ENCODE results near the gene EML4. TPM values are rescaled to one million over a fixed set of nuclear protein-coding genes. Genes with fewer than 3 reads are reported as not detected.

EML4 gene
- total and polyA plus RNA-seq, 10 of the 15 experiments (the other 5 are each of a cell fraction or from before 2014, with no cell fraction given) = 23.1 to 91.3 (median 77.4) TPM

DNA sequence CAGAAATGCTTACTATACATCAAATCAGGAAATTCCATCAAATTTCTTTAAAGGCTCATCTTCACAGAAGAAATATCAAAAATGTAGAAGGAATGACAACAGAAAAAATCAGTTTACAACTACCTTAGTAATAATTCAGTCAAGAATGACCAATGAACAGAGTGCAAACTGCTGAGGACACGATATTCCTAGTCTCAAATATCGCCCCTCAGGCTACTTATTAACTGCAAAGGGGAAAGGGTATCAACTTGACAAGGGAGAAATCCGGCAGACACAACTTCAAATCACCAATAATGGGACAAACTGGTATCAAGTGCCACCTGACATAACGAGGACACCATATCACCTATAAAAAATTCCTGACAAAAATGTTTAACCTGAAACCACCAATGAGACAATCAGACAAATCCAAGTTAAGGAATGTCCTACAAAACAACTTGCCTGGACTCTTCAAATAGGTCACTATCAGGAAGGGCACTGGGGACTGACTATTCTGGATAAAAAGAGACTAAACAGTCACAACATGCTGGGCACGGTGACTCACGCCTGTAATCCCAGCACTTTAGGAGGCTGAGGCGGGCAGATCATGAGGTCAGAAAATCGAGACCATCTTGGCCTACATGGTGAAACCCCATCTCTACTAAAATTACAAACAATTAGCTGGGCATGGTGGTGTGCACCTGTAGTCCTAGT lies 179.1 kb downstream of the EML4 start:
- ChIA-PET POLR2A (no interaction called here), SMC1A (ENCODE audit: uncharacterized antibody, unreplicated experiment) (no interaction called here), RAD21 (ENCODE audit: unreplicated experiment) (no interaction called here), CTCF (no interaction called here)
- Histone ChIP-seq H2AFZ (ENCODE audit: control insufficient read depth, low read depth, low read length) (no peak overlapping the region), H3K36me3 (ENCODE audit: control insufficient read depth in 2 of 2, insufficient read depth in 2 of 2, low read length in 1 of 2) (peaks cover 2 to 15% of the 10 kb centered on the region in 2 experiments), H3K27me3 (replicated peaks in 1 of 2; ENCODE audit: control insufficient read depth in 2 of 2, insufficient read depth in 2 of 2, low read length in 1 of 2) (no peaks in the 10 kb centered on the region), H3K4me2 (ENCODE audit: control insufficient read depth, insufficient read depth) (no peak overlapping the region), H4K20me1 (ENCODE audit: control insufficient read depth, insufficient read depth) (no peaks in the 10 kb centered on the region), H3K27ac (ENCODE audit: control insufficient read depth, insufficient read depth) (no peak overlapping the region), H3K9ac (ENCODE audit: control insufficient read depth, insufficient read depth, low read length) (no peak overlapping the region), H3K9me3 (replicated peaks; ENCODE audit: control insufficient read depth, insufficient read depth, low read length) (no peaks in the 10 kb centered on the region), H3K4me3 (no peak overlapping the region), H3K4me1 (ENCODE audit: control insufficient read depth, insufficient read depth, low read length) (no peaks in the 10 kb centered on the region), H3K79me2 (ENCODE audit: control insufficient read depth, insufficient read depth, low read length) (peaks cover 1% of the 10 kb centered on the region)
- TF ChIP-seq SIN3A (IDR thresholded peaks at IDR 0.05; ENCODE audit: low read depth, low read length) (no peak), FOS (IDR thresholded peaks at IDR 0.05; ENCODE audit: borderline replicate concordance, extremely low read depth, insufficient read length) (no peak), SUPT20H (IDR thresholded peaks at IDR 0.05; ENCODE audit: borderline replicate concordance, control insufficient read depth, low read depth, low read length) (no peak), MTA2 (IDR thresholded peaks at IDR 0.05; ENCODE audit: low read depth) (no peak), SREBF1 (IDR thresholded peaks at IDR 0.05; ENCODE audit: low read length) (no peak), ZBED1 (IDR thresholded peaks at IDR 0.05; ENCODE audit: borderline replicate concordance) (no peak), SMARCA5 (IDR thresholded peaks at IDR 0.05) (no peak), EED (IDR thresholded peaks at IDR 0.05; ENCODE audit: low read depth) (no peak), RAD51 (IDR thresholded peaks at IDR 0.05) (no peak), IRF4 (IDR thresholded peaks at IDR 0.05; ENCODE audit: low read depth, low read length) (no peak), EGR1 (IDR thresholded peaks at IDR 0.05; ENCODE audit: borderline replicate concordance in 1 of 2, low read depth in 2 of 2, low read length in 2 of 2) (no peak), IKZF2 (IDR thresholded peaks at IDR 0.05) (no peak), ZNF622 (IDR thresholded peaks at IDR 0.05) (no peak), MYC (IDR thresholded peaks at IDR 0.05; ENCODE audit: insufficient read depth, insufficient read length, insufficient replicate concordance, low read length, severe bottlenecking) (no peak), NR2C1 (IDR thresholded peaks at IDR 0.05) (no peak), RCOR1 (conservative IDR thresholded peaks at IDR 0.05; ENCODE audit: low read depth, low read length) (no peak), RB1 (IDR thresholded peaks at IDR 0.05; ENCODE audit: borderline replicate concordance) (no peak)
- TF ChIP-seq, protein P1, sequence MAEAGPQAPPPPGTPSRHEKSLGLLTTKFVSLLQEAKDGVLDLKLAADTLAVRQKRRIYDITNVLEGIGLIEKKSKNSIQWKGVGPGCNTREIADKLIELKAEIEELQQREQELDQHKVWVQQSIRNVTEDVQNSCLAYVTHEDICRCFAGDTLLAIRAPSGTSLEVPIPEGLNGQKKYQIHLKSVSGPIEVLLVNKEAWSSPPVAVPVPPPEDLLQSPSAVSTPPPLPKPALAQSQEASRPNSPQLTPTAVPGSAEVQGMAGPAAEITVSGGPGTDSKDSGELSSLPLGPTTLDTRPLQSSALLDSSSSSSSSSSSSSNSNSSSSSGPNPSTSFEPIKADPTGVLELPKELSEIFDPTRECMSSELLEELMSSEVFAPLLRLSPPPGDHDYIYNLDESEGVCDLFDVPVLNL (IDR thresholded peaks at IDR 0.05; ENCODE audit: low read depth, low read length) = no peak
- TF ChIP-seq, protein P2, sequence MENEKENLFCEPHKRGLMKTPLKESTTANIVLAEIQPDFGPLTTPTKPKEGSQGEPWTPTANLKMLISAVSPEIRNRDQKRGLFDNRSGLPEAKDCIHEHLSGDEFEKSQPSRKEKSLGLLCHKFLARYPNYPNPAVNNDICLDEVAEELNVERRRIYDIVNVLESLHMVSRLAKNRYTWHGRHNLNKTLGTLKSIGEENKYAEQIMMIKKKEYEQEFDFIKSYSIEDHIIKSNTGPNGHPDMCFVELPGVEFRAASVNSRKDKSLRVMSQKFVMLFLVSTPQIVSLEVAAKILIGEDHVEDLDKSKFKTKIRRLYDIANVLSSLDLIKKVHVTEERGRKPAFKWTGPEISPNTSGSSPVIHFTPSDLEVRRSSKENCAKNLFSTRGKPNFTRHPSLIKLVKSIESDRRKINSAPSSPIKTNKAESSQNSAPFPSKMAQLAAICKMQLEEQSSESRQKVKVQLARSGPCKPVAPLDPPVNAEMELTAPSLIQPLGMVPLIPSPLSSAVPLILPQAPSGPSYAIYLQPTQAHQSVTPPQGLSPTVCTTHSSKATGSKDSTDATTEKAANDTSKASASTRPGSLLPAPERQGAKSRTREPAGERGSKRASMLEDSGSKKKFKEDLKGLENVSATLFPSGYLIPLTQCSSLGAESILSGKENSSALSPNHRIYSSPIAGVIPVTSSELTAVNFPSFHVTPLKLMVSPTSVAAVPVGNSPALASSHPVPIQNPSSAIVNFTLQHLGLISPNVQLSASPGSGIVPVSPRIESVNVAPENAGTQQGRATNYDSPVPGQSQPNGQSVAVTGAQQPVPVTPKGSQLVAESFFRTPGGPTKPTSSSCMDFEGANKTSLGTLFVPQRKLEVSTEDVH (IDR thresholded peaks at IDR 0.05; ENCODE audit: low read depth, partially characterized antibody) = no peak
- TF ChIP-seq, protein P3, sequence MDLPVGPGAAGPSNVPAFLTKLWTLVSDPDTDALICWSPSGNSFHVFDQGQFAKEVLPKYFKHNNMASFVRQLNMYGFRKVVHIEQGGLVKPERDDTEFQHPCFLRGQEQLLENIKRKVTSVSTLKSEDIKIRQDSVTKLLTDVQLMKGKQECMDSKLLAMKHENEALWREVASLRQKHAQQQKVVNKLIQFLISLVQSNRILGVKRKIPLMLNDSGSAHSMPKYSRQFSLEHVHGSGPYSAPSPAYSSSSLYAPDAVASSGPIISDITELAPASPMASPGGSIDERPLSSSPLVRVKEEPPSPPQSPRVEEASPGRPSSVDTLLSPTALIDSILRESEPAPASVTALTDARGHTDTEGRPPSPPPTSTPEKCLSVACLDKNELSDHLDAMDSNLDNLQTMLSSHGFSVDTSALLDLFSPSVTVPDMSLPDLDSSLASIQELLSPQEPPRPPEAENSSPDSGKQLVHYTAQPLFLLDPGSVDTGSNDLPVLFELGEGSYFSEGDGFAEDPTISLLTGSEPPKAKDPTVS (IDR thresholded peaks at IDR 0.05; ENCODE audit: low read depth, low read length) = no peak
- BruUV-seq (replicated peaks) = no TSS peak
- ATAC-seq (no peak), DNase-seq (ENCODE audit: low read depth, low spot score) (no peak), FAIRE-seq (no peak)
- intact Hi-C loops (cut with micrococcal nuclease; ENCODE audit: unreplicated experiment) (no loop called here), in situ Hi-C loops (cut with MboI) (no loop called here)
- WGBS (ENCODE audit: insufficient coverage, insufficient replicate concordance, low lambda C conversion rate, missing lambda C conversion rate) = 96% methylated on average over 8 of the region's 8 CpGs
